ENCODE results near the gene SPG7. TPM values are rescaled to one million over a fixed set of nuclear protein-coding genes. Genes with fewer than 3 reads are reported as not detected.
"Not testable (repeated sequence)": the region's sequence is repeated elsewhere in the genome, so short reads cannot be mapped to it uniquely, and the experiment has no call there.

The SPG7 gene
- total RNA-seq: 10 to 100 TPM; 44.0 to 70.5 (median 57.0) TPM
- long read RNA-seq, partial matches to known transcripts: 2 of 3 reads
- long read RNA-seq, other reads (novel, unspliced or antisense): 1 of 3 reads

- ATAC-seq: peak; percentile 79 to 85 (median 82)
- intact Hi-C loops (cut with DNase I): no loop called here
- Histone ChIP-seq H3K4me3 (peak within 1 kb of the TSS; percentile 59 to 89 (median 84)), H3K4me1 (peaks cover 2 to 35% (median 13%) of the 10 kb centered on the region in 4 donors), H3K9me3 (no peaks in the 10 kb centered on the region), H3K36me3 (peaks cover 5 to 26% (median 10%) of the 10 kb centered on the region in 4 donors), H3K27me3 (no peaks in the 10 kb centered on the region), H3K27ac (peak within 1 kb of the TSS; percentile 81 to 93 (median 86))
- WGBS (ENCODE audit: insufficient coverage, low coverage, low lambda C conversion rate, missing lambda C conversion rate): 0% methylated on average over 13 of the region's 90 CpGs
- DNase-seq: peak; percentile 86 to 87 (median 87)
- TF ChIP-seq CTCF (IDR thresholded peaks at IDR 0.05) (no peak), POLR2A (IDR thresholded peaks at IDR 0.05) (peak; percentile 94)
These were observed at the start of gene SPG7 for GRCh38 chr16:89507834-89508590. Gene SPG7 (plus strand): TSS chr16:89508403. CDS start chr16:89508418, 15 bp downstream.

GRCh38 chr16:89458551-89458950 lies 49.7 kb upstream of the SPG7 start:
- Histone ChIP-seq H3K4me1 (peaks cover 0 to 9% (median 0%) of the 10 kb centered on the region in 4 donors), H3K27ac (no peak overlapping the region), H3K36me3 (no peaks in the 10 kb centered on the region), H3K9me3 (no peaks in the 10 kb centered on the region), H3K4me3 (no peak overlapping the region), H3K27me3 (no peaks in the 10 kb centered on the region)
- 96% methylated on average over 2 of the region's 7 CpGs for WGBS (ENCODE audit: insufficient coverage, low coverage, low lambda C conversion rate, missing lambda C conversion rate)
- intact Hi-C loops (cut with DNase I): no loop called here
- DNase-seq: no peak
- ATAC-seq: no peak
- TF ChIP-seq CTCF (IDR thresholded peaks at IDR 0.05): no peak
- TF ChIP-seq POLR2A (IDR thresholded peaks at IDR 0.05): no peak

GRCh38 chr16:89458967-89459366 lies 49.2 kb upstream of the SPG7 start:
- no peak overlapping the region for H3K4me3 ChIP-seq
- no peak for ATAC-seq
- H3K9me3 ChIP-seq: no peaks in the 10 kb centered on the region
- no peak for DNase-seq
- whole genome bisulfite sequencing (ENCODE audit: insufficient coverage, low coverage, low lambda C conversion rate, missing lambda C conversion rate): 94% methylated on average over 2 of the region's 2 CpGs
- no peaks in the 10 kb centered on the region for H3K36me3 ChIP-seq
- H3K27me3 ChIP-seq: no peaks in the 10 kb centered on the region
- H3K27ac ChIP-seq: no peak overlapping the region
- peaks cover 0 to 5% (median 0%) of the 10 kb centered on the region in 4 donors for H3K4me1 ChIP-seq
- intact Hi-C loops (cut with DNase I): no loop called here
- TF ChIP-seq CTCF (IDR thresholded peaks at IDR 0.05) (no peak), POLR2A (IDR thresholded peaks at IDR 0.05) (no peak)

GRCh38 chr16:89460556-89460955 lies 47.6 kb upstream of the SPG7 start:
- no peaks in the 10 kb centered on the region for H3K4me1 ChIP-seq
- TF ChIP-seq POLR2A (IDR thresholded peaks at IDR 0.05) (no peak), CTCF (IDR thresholded peaks at IDR 0.05) (no peak)
- intact Hi-C loops (cut with DNase I): no loop called here

GRCh38 chr16:89461890-89462289 lies 46.3 kb upstream of the SPG7 start:
- ATAC-seq; H3K9me3 ChIP-seq; DNase-seq; H3K4me3 ChIP-seq; H3K36me3 ChIP-seq; H3K27me3 ChIP-seq; H3K4me1 ChIP-seq; intact Hi-C loops (cut with DNase I); H3K27ac ChIP-seq: not testable (repeated sequence)
- 88% methylated on average over 4 of the region's 15 CpGs for WGBS (ENCODE audit: insufficient coverage, low coverage, low lambda C conversion rate, missing lambda C conversion rate)

More at GRCh38 chr16:89460556-89460955, 47.6 kb upstream of the SPG7 start:
- no peak for ATAC-seq
- Histone ChIP-seq H3K9me3 (no peaks in the 10 kb centered on the region), H3K27ac (no peak overlapping the region), H3K4me3 (no peak overlapping the region), H3K27me3 (no peaks in the 10 kb centered on the region), H3K36me3 (no peaks in the 10 kb centered on the region)
- 85% methylated on average over 5 of the region's 6 CpGs for WGBS (ENCODE audit: insufficient coverage, low coverage, low lambda C conversion rate, missing lambda C conversion rate)
- DNase-seq: no peak

GRCh38 chr16:89462639-89463038 lies 45.6 kb upstream of the SPG7 start:
- intact Hi-C loops (cut with DNase I): not testable (repeated sequence)

GRCh38 chr16:89463312-89463711 lies 44.9 kb upstream of the SPG7 start:
- H3K27ac ChIP-seq; DNase-seq; ATAC-seq; H3K36me3 ChIP-seq; H3K27me3 ChIP-seq; H3K9me3 ChIP-seq; intact Hi-C loops (cut with DNase I); H3K4me3 ChIP-seq: not testable (repeated sequence)
- no CpG with 5 or more reads among the region's 5 CpGs for WGBS (ENCODE audit: insufficient coverage, low coverage, low lambda C conversion rate, missing lambda C conversion rate)
- H3K4me1 ChIP-seq: peaks cover 0 to 12% (median 1%) of the 10 kb centered on the region in 4 donors

More at GRCh38 chr16:89462639-89463038, 45.6 kb upstream of the SPG7 start:
- not testable (repeated sequence) for H3K27ac ChIP-seq, H3K9me3 ChIP-seq, H3K4me1 ChIP-seq, H3K27me3 ChIP-seq, DNase-seq, ATAC-seq, H3K4me3 ChIP-seq, H3K36me3 ChIP-seq
- WGBS (ENCODE audit: insufficient coverage, low coverage, low lambda C conversion rate, missing lambda C conversion rate): no CpG with 5 or more reads among the region's 30 CpGs

All from right lobe of liver (tissue), 6 donors.